TTC549 (cell line): ENCODE measurements around the gene RUNX1.
"Not testable (repeated sequence)": the region's sequence is repeated elsewhere in the genome, so short reads cannot be mapped to it uniquely, and the experiment has no call there.

Source experiments
- FAIRE-seq: peaks from 2 replicates; lab custom pipeline; 2012; peaks lifted over from hg19 to GRCh38; lab: Jason Lieb, UNC

Gene RUNX1

GRCh38 chr21:35015435-35016024 lies 33.6 kb downstream of the RUNX1 start:
- no peak for FAIRE-seq

GRCh38 chr21:35014302-35015041 lies 34.6 kb downstream of the RUNX1 start:
- no peak for FAIRE-seq

GRCh38 chr21:35011681-35012080 lies 37.4 kb downstream of the RUNX1 start:
- no peak for FAIRE-seq

GRCh38 chr21:35010447-35010846 lies 38.7 kb downstream of the RUNX1 start:
- no peak for FAIRE-seq

GRCh38 chr21:35007348-35007747 lies 41.8 kb downstream of the RUNX1 start:
- no peak for FAIRE-seq

- no peak for FAIRE-seq
These were observed 42.3 kb downstream of the RUNX1 start for GRCh38 chr21:35006771-35007170.

GRCh38 chr21:35006248-35006647 lies 42.9 kb downstream of the RUNX1 start:
- FAIRE-seq, result no peak

GRCh38 chr21:35005560-35006224 lies 43.4 kb downstream of the RUNX1 start:
- no peak for FAIRE-seq

GRCh38 chr21:35005077-35005476 lies 44.0 kb downstream of the RUNX1 start:
- no peak for FAIRE-seq

- FAIRE-seq, result no peak
These were observed 44.8 kb downstream of the RUNX1 start for GRCh38 chr21:35004314-35004713.

GRCh38 chr21:35002879-35003722 lies 46.0 kb downstream of the RUNX1 start:
- no peak for FAIRE-seq

- FAIRE-seq, result no peak
These were observed 49.6 kb downstream of the RUNX1 start for GRCh38 chr21:34999397-34999941.

GRCh38 chr21:34998176-34998575 lies 50.9 kb downstream of the RUNX1 start:
- FAIRE-seq, result no peak

- no peak for FAIRE-seq
These were observed 51.8 kb downstream of the RUNX1 start for GRCh38 chr21:34997294-34997693.

- no peak for FAIRE-seq
These were observed 52.6 kb downstream of the RUNX1 start for GRCh38 chr21:34996304-34997101.

- FAIRE-seq, result no peak
These were observed 53.2 kb downstream of the RUNX1 start for GRCh38 chr21:34995979-34996303.

GRCh38 chr21:34994766-34995631 lies 54.1 kb downstream of the RUNX1 start:
- no peak for FAIRE-seq

GRCh38 chr21:34993521-34993921 lies 55.6 kb downstream of the RUNX1 start:
- FAIRE-seq, result not testable (repeated sequence)

GRCh38 chr21:34992736-34993398 lies 56.2 kb downstream of the RUNX1 start:
- FAIRE-seq, result no peak

GRCh38 chr21:34992180-34992579 lies 56.9 kb downstream of the RUNX1 start:
- no peak for FAIRE-seq
